HFFc6 (cell line): Measurements from ENCODE around the gene NUDCD3. TPM values are rescaled to one million over a fixed set of nuclear protein-coding genes. Genes with fewer than 3 reads are reported as not detected.

Experiments
- DNase-seq: peaks from one replicate; pipeline ENCODE4 v3.0.0-alpha.2; 2018
- H3K27ac Mint-ChIP-seq: 2 replicates; pipeline ENCODE4 v1.8.0; 2020; ENCODE audit warnings: mild to moderate bottlenecking, mixed read lengths
- H3K27me3 Mint-ChIP-seq: 2 replicates; pipeline ENCODE4 v1.8.0; 2021; ENCODE audit warnings: mild to moderate bottlenecking, moderate library complexity, mixed read lengths; ENCODE audit not compliant: insufficient read depth
- H3K36me3 Mint-ChIP-seq: 2 replicates; pipeline ENCODE4 v1.8.0; 2021; ENCODE audit warnings: low read depth, mixed read lengths
- H3K4me1 Mint-ChIP-seq: 2 replicates; pipeline ENCODE4 v1.8.0; 2020; ENCODE audit warnings: low read depth, mixed read lengths
- H3K4me3 Mint-ChIP-seq: 2 replicates; pipeline ENCODE4 v1.8.0; 2020; ENCODE audit warnings: mild to moderate bottlenecking, moderate library complexity, mixed read lengths
- H3K9me3 Mint-ChIP-seq: 2 replicates; pipeline ENCODE4 v1.8.0; 2020; ENCODE audit warnings: mild to moderate bottlenecking, mixed read lengths
- total RNA-seq, 6 experiments: library from RNA; stranded (reverse); fragmentation: NEBNext Ultra II Directional; extraction: Animal tissue kit (Norgen Biotek cat#: 25700); gene quantifications; 2 replicates in 1 of 6; 3 replicates in 5 of 6; pipeline ENCODE4 v1.2.3, GENCODE V29; 2021
- TF ChIP-seq, protein P1 (sequence below): fragments of 200-600 bp; sonication (generic); IDR thresholded peaks from 2 replicates; pipeline ENCODE4 v1.5.0; 2021; ENCODE audit warnings: antibody characterized with exemption, mild to moderate bottlenecking

NUDCD3 gene
- total RNA-seq, 6 experiments from 2014 or later, result 79.2 to 114 (median 90.6) TPM

DNA sequence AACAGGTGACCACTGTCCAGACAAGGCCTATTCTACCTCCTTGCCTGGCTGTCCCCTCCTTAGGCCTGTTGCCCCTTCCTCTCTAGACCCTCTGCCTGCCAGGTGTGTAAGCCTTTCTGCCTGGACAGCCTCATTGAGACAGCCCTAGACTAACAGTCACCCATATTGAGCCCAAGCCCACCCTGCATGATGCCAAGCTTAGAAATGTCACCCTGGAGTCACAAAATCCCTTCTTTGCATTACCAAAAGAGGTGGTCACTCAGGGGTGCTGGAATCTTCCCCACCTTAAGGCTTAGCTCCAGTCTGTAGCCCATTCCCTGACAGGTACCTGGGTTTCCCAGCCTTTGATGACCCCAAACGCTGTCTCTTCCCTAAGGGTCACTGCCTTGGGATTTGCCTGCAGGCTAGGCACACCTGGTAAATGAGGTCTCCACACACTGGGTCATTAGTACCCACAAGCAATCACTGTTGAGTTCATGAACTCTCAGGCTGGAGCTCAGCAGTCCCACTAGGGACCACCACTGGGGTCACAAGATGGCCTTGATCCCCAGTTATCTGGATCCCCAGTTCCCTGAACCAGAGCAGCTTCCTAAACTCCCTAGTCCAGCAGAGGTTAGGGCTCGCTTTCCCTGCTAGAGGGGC is 110.1 kb downstream of the NUDCD3 start:
- H3K9me3 Mint-ChIP-seq, result no peaks in the 10 kb centered on the region
- peak overlapping the region; percentile 32; the same call in 1 of the 2 replicates for H3K4me3 Mint-ChIP-seq
- H3K27ac Mint-ChIP-seq, result peak overlapping the region; percentile 93
- no peak for DNase-seq
- H3K36me3 Mint-ChIP-seq, result peaks cover 7% of the 10 kb centered on the region
- peaks cover 7% of the 10 kb centered on the region for H3K27me3 Mint-ChIP-seq
- H3K4me1 Mint-ChIP-seq, result peaks cover 80% of the 10 kb centered on the region
- TF ChIP-seq, protein P1, sequence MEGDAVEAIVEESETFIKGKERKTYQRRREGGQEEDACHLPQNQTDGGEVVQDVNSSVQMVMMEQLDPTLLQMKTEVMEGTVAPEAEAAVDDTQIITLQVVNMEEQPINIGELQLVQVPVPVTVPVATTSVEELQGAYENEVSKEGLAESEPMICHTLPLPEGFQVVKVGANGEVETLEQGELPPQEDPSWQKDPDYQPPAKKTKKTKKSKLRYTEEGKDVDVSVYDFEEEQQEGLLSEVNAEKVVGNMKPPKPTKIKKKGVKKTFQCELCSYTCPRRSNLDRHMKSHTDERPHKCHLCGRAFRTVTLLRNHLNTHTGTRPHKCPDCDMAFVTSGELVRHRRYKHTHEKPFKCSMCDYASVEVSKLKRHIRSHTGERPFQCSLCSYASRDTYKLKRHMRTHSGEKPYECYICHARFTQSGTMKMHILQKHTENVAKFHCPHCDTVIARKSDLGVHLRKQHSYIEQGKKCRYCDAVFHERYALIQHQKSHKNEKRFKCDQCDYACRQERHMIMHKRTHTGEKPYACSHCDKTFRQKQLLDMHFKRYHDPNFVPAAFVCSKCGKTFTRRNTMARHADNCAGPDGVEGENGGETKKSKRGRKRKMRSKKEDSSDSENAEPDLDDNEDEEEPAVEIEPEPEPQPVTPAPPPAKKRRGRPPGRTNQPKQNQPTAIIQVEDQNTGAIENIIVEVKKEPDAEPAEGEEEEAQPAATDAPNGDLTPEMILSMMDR, result no peak

DNA sequence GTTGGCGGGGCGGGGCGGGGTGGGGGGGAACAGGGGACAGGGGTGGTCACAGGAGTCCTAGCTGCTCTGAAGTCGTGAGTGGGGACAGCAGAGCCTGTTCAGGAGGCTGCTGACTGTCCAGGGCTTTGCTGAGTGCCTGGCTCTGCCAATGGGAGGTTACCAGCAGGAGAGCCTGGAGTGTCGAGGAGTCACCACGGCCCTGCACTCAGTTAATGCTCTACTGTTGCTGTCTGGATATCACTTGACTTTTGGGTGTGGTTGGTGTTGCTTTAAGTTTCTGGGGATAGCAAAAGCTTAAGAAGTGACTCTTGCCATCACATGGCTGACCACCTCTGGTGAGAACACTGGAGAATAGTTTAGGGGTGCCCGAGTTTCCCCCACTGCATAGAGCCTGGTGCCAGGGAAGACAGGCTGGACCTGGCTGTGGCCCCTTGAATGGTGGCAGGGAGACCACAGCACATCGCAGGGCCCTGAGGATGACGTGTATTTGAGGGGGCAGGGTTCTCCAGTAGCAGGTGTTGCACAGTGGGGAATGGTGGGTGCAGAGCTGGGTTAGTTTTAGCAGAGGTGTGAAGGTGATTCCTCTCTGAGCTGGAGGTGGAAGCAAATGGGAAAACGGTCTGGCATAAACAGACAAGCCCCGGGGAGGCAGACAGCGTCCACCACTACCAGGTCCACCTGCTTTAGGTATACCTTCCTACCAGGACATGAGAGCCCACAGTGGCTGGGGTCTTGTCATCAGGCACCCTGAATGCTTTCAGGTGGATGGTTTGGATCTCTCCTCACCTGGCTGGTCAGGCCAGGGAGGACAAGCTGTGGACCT is 110.9 kb downstream of the NUDCD3 start:
- Mint-ChIP-seq H3K4me1 (peaks cover 73% of the 10 kb centered on the region), H3K27ac (peak overlapping the region; percentile 93), H3K27me3 (peaks cover 7% of the 10 kb centered on the region), H3K9me3 (no peaks in the 10 kb centered on the region), H3K36me3 (no peaks in the 10 kb centered on the region; the same call in 1 of the 2 replicates), H3K4me3 (peak overlapping the region; percentile 72)
- TF ChIP-seq, protein P1, result no peak
- peak; percentile 25 for DNase-seq

DNA sequence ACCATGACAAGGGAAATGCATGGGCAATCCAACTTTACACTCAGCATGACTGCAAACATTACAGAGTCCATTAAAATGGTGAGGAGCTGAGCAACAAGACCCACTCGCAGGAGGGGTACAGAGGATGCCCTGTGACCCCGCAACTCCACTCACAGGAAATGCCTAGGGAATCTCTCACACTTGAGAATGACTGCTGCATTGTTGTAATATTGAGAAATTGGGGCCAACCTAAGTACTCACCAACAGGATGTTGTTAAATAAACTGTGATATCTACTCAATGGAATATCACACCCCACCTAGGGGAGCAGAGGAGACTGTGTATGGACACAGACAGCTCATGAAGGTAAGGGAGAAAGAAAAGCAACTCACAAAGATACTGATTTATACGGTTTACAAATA is 111.7 kb downstream of the NUDCD3 start:
- peak overlapping the region; percentile 72 for H3K4me3 Mint-ChIP-seq
- peaks cover 7% of the 10 kb centered on the region for H3K27me3 Mint-ChIP-seq
- H3K36me3 Mint-ChIP-seq, result no peaks in the 10 kb centered on the region
- no peaks in the 10 kb centered on the region for H3K9me3 Mint-ChIP-seq
- H3K27ac Mint-ChIP-seq, result peak overlapping the region; percentile 93
- H3K4me1 Mint-ChIP-seq, result peaks cover 64% of the 10 kb centered on the region
- TF ChIP-seq, protein P1, result peak; percentile 39; the same call in 1 of the 2 replicates
- peak; percentile 86 for DNase-seq

DNA sequence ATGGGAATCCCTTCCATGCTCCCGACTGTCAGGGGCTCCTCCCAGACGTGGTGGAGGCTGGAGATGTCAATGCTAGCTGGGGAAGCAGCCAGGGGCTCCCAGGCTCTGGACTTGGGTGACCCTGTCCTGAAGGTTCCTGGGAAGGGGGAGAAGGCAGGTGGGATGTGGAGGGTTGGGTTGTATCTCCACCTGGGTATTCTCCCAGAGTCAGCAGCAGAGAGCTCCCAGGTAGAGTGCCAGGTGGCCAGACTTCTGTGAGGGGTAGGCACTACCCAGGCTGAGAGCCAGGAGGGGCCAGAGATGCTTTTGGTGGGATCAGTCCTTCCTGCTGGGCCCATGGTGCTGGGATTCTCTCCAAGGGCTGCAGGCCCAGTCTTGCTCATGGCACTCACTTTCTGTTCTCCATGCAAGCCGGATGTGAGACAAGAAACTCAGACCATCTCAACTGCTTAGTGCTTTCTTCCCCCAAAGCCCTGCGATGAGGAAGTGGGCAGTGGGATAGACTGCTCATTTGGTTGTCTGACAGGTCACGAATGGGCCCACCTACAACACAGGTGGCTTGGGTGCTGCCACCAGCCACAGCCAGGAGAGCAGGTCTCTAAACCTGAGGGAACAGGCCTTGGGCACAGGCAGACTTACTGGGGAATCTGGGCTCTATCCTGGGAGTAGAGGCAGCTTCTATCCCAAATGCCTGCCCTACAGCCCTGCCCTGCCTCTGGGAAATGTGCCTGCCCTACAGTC is 112.6 kb downstream of the NUDCD3 start:
- DNase-seq, result no peak
- Mint-ChIP-seq H3K9me3 (no peaks in the 10 kb centered on the region), H3K4me3 (peak overlapping the region; percentile 72; the same call in 1 of the 2 replicates), H3K27ac (peak overlapping the region; percentile 93), H3K36me3 (no peaks in the 10 kb centered on the region), H3K4me1 (peaks cover 61% of the 10 kb centered on the region), H3K27me3 (peaks cover 7% of the 10 kb centered on the region)
- TF ChIP-seq, protein P1, result no peak

DNA sequence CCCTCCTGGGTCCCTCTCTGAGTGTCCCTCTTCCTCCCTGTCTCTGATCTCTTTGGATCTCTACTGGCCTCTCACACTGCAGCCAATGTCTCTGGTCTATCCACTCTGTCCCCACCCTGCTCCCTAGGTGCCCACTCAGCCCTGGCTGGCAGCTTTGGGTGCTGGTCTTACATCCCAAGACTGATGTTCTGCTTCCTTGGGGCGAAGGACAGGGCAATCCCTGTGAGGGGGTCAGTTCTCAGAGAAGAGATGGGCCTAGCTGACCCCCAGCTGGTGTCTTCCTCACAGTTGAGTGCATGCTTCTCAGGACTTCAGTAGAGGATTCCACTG is 113.4 kb downstream of the NUDCD3 start:
- Mint-ChIP-seq H3K27me3 (peaks cover 7% of the 10 kb centered on the region), H3K36me3 (no peaks in the 10 kb centered on the region), H3K27ac (peak overlapping the region; percentile 93; the same call in 1 of the 2 replicates), H3K4me1 (peaks cover 60% of the 10 kb centered on the region), H3K4me3 (no peak overlapping the region), H3K9me3 (no peaks in the 10 kb centered on the region)
- DNase-seq, result no peak
- TF ChIP-seq, protein P1, result no peak
